Pancreas (tissue), 10 donors: Measurements from ENCODE around the gene INSL3. TPM values are rescaled to one million over a fixed set of nuclear protein-coding genes. Genes with fewer than 3 reads are reported as not detected.
A peak's percentile ranks its signal among the peaks of the same experiment; 100 is the strongest.

Experiments
- ATAC-seq, 4 donors: fragments of 200-7000 bp; cut with Tn5 transposase; one replicate each; pipeline versions ENCODE4 v1.8.0 to v1.9.1; 2020; ENCODE audit warnings: mild to moderate bottlenecking in 4 of 4, moderate library complexity in 4 of 4
- DNase-seq, 6 donors: peaks; one replicate each; pipeline ENCODE4 v3.0.0-alpha.2; 2020
- FAIRE-seq: peaks from 2 replicates; lab custom pipeline; 2012; peaks lifted over from hg19 to GRCh38; lab: Jason Lieb, UNC
- H3K27ac ChIP-seq, 4 donors: fragments of 200-600 bp; sonication (generic); 1 replicate in 3 of 4; 2 replicates in 1 of 4; pipeline versions ENCODE4 v1.5.0 to v1.8.0; 2020
- H3K27me3 ChIP-seq, 4 donors: fragments of 200-600 bp; one replicate each; pipeline ENCODE4 v1.8.0; 2021
- H3K36me3 ChIP-seq, 3 donors: fragments of 200-600 bp; sonication (generic) in 1 of 3; one replicate each; pipeline versions ENCODE4 v1.5.0 to v1.8.0; 2020 to 2021
- H3K4me1 ChIP-seq, 3 donors: fragments of 200-600 bp; one replicate each; pipeline ENCODE4 v1.8.0; 2021
- H3K4me3 ChIP-seq, 4 donors: fragments of 200-600 bp; sonication (generic) in 2 of 4; one replicate each; pipeline versions ENCODE4 v1.5.0 to v1.8.0; 2020 to 2021
- H3K9me3 ChIP-seq, 4 donors: fragments of 200-600 bp; one replicate each; pipeline ENCODE4 v1.8.0; 2021
- WGBS, 2 donors: extraction: QIAGEN DNeasy Blood & Tissue Kit; methylation state at CpG; one replicate each; pipeline ENCODE4 v1.1.7; 2013; 5-methylcytosine and 5-hydroxymethylcytosine counted together
- intact Hi-C, 3 donors: fragments of 100-400 bp; cut with DNase I; formaldehyde crosslinking; loops; one replicate each; pipeline versions ENCODE4 v1.11.1 to v1.14.2; 2022
- polyA plus RNA-seq, 2 donors: library from polyadenylated mRNA; stranded (reverse); fragments of 200-250 nt; gene quantifications; one replicate each; pipeline ENCODE4 v1.2.3, GENCODE V29; 2013
- total RNA-seq, 6 donors: library from RNA; stranded (reverse); fragmentation: NEBNext Ultra II Directional in 4 of 6; extraction: Animal tissue kit (Norgen Biotek cat#: 25700) in 4 of 6; gene quantifications; one replicate each; pipeline versions ENCODE4 v1.2.1 to v1.2.4, GENCODE V29; 2021 to 2023
- TF ChIP-seq, protein P1 (sequence below), 4 donors: fragments of 200-600 bp; sonication (generic) in 3 of 4; IDR thresholded peaks; one replicate each; pipeline versions ENCODE4 v1.5.0 to v1.8.0; 2021; ENCODE audit warnings: antibody characterized with exemption in 4 of 4
- donor health status: healthy with polysubstance abuse.
- donor health status: DM: no; HTN: no; CAD: no; lungs with moderate emphysema.
- donor health status: DM: no; HTN: no; CAD: no.
- donor health status: control.
- donor health status: control.
- donor health status: Bipolar disorder and iron deficiency.
- donor health status: DM: yes; HTN: yes; CAD: no.
- donor health status: DM: no; HTN: no; CAD: no.
- donor health status: DM: no; HTN: no; CAD: no.
- donor health status: DM: yes; HTN: yes; CAD: no.

Gene INSL3
- total and polyA plus RNA-seq, 8 donors, result not detected

DNA sequence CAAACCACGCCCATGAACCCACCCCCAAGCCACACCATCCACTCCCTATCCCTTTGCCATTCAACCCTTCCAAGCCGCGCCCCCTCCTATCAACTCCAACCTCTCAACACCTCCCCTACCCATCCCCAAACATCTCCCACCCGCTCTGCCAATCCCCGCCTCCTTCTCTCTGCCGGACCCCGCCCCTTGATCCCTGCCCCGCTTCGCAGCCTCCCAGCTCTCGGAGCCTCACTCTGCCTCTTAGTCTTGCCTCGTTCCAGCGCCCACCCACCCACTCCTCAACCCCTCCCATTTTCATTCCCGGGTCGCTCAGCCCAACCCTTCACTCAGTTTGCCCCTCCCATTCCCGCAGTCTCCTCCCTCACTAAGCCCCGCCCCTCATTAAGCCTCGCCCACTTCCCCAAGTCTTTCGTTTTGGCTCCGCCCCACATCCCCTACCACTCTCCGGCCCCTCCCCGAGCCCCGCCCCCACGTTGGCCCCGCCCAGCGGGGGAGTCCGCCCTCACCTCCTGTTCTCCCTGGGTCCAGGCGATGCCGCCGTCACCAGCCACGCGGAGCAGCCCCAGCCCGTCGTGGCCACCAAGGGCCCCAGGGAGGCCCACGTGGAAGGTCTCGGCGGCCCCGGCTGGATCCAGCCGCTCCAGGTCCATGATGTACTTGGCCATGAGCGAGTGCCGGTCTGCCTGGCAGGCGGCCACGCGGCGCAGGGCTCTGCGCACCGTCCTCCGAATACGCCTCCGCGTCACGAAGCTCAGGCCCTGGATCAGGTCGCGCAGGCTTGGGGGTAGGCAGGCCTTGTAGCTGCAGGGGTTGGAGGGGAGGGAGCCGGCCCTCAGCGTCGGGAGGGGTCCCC, 20.7 kb upstream of the INSL3 start:
- Histone ChIP-seq H3K27me3 (no peaks in the 10 kb centered on the region), H3K27ac (no peak overlapping the region), H3K9me3 (no peaks in the 10 kb centered on the region), H3K4me3 (peak overlapping the region in 2 of 4 donors; percentile 11 to 29), H3K4me1 (peaks cover 0 to 4% (median 0%) of the 10 kb centered on the region in 3 donors), H3K36me3 (no peaks in the 10 kb centered on the region)
- no peak for FAIRE-seq
- peak; percentile 77 to 94 (median 86) for ATAC-seq
- 9 to 10% methylated on average over 54 to 56 of the region's 56 CpGs for WGBS, 2 donors
- intact Hi-C loops, result loop anchor here in 1 of 3 donors (10.0 kb wide), 1 partner anchor 137 kb away; no protein-coding TSS in a partner anchor
- peak; percentile 71 to 89 (median 86) for DNase-seq
- TF ChIP-seq, protein P1, sequence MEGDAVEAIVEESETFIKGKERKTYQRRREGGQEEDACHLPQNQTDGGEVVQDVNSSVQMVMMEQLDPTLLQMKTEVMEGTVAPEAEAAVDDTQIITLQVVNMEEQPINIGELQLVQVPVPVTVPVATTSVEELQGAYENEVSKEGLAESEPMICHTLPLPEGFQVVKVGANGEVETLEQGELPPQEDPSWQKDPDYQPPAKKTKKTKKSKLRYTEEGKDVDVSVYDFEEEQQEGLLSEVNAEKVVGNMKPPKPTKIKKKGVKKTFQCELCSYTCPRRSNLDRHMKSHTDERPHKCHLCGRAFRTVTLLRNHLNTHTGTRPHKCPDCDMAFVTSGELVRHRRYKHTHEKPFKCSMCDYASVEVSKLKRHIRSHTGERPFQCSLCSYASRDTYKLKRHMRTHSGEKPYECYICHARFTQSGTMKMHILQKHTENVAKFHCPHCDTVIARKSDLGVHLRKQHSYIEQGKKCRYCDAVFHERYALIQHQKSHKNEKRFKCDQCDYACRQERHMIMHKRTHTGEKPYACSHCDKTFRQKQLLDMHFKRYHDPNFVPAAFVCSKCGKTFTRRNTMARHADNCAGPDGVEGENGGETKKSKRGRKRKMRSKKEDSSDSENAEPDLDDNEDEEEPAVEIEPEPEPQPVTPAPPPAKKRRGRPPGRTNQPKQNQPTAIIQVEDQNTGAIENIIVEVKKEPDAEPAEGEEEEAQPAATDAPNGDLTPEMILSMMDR (IDR thresholded peaks at IDR 0.05), result no peak

DNA sequence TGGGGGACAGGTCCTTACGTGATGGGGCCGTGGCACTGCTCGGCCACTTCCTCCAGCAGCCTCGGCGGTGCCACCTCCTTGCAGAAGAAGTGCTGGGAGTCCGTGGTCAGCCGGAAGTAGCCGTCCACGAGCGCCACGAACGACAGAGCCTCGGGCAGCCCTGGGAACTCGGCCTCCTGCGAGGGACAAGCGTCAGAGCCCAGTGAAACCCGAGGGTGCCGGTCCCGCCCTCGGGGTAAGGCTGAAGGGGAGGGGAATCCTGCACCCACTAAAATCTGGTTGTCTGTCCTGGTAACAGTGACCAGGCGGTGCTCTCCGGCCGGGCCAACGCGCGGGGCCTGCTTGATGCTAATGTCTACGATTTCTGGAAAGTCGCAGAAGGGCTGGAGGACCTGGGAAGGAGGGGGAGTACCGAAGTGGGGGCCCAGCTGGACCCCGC, 20.1 kb upstream of the INSL3 start:
- Histone ChIP-seq H3K27me3 (no peaks in the 10 kb centered on the region), H3K27ac (no peak overlapping the region), H3K4me1 (peaks cover 0 to 4% (median 0%) of the 10 kb centered on the region in 3 donors), H3K9me3 (no peaks in the 10 kb centered on the region), H3K36me3 (no peaks in the 10 kb centered on the region), H3K4me3 (peak overlapping the region in 2 of 4 donors; percentile 11 to 29)
- DNase-seq (peak in 1 of 6 donors; percentile 43), FAIRE-seq (no peak), ATAC-seq (peak; percentile 14 to 50 (median 26))
- intact Hi-C loops, result loop anchor here in 1 of 3 donors (10.0 kb wide), 1 partner anchor 137 kb away; no protein-coding TSS in a partner anchor
- TF ChIP-seq, protein P1 (IDR thresholded peaks at IDR 0.05), result no peak
- 9 to 12% methylated on average over 29 to 30 of the region's 30 CpGs for WGBS, 2 donors

DNA sequence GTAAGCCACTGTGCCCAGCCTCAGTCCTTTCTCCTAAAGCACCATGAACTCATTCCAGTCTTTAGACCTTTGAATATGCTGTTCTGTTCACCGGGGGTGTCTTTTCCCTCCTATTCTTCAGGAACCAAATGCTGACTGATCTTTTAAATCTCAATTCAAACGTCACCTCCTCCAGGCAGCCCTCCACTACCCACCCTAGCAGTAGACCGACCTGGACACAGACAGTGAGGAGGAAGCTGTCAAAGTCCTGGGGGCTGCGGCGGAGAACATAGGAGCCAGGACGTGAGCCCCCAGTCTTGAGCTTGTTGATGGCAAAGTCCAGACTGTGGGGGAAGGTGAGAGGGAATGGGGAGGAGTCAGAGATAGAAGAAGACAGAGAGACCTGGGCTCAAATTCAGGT, 18.7 kb upstream of the INSL3 start:
- 64 to 79% methylated on average over 6 of the region's 6 CpGs for WGBS, 2 donors
- TF ChIP-seq, protein P1 (IDR thresholded peaks at IDR 0.05), result no peak
- intact Hi-C loops, result loop anchor here in 1 of 3 donors (10.0 kb wide), 1 partner anchor 135 kb away; no protein-coding TSS in a partner anchor
- H3K9me3 ChIP-seq, result no peaks in the 10 kb centered on the region
- H3K27me3 ChIP-seq, result no peaks in the 10 kb centered on the region
- DNase-seq (no peak), FAIRE-seq (no peak), ATAC-seq (no peak)
- peaks cover 0 to 4% (median 0%) of the 10 kb centered on the region in 3 donors for H3K4me1 ChIP-seq
- no peak overlapping the region for H3K27ac ChIP-seq
- no peak overlapping the region for H3K4me3 ChIP-seq
- no peaks in the 10 kb centered on the region for H3K36me3 ChIP-seq

DNA sequence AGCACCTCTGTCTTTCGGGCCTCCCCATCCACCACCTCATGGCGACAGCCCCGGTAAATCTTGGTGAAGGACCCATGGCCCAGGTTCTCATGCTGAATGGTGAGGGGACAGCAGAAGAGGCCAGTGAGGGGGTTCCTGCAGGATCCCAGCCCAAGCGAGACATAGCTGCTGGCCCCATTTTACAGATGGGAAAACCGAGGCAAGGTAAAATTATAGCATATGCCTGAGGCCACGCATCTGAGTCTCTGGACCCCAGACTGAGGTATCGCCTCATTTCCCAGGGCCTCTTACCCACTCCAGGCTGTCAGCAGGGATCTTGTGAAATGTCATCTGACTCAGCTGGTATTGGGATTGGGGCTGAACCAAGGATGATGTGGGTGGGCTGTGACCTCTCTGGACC, 16.7 kb upstream of the INSL3 start:
- Histone ChIP-seq H3K9me3 (no peaks in the 10 kb centered on the region), H3K4me1 (peaks cover 0 to 4% (median 0%) of the 10 kb centered on the region in 3 donors), H3K4me3 (no peak overlapping the region), H3K36me3 (no peaks in the 10 kb centered on the region), H3K27ac (no peak overlapping the region), H3K27me3 (no peaks in the 10 kb centered on the region)
- no peak for ATAC-seq
- TF ChIP-seq, protein P1 (IDR thresholded peaks at IDR 0.05), result no peak
- no peak for DNase-seq
- WGBS, 2 donors, result 68 to 84% methylated on average over 7 of the region's 7 CpGs
- FAIRE-seq, result no peak
- intact Hi-C loops, result no loop called here
